ENCODE data around the gene RAB5IF. TPM values are rescaled to one million over a fixed set of nuclear protein-coding genes. Genes with fewer than 3 reads are reported as not detected.

RAB5IF gene
- polyA plus RNA-seq, 1 experiment = 151 TPM

GRCh38 chr20:36593347-36593929 lies 12.1 kb upstream of the RAB5IF start:
- no peak for TF ChIP-seq CTCF (IDR thresholded peaks at IDR 0.05; ENCODE audit: low read depth, low read length)
- Histone ChIP-seq H3K9me3 (ENCODE audit: control insufficient read depth, insufficient read depth, low read length) (peaks cover 3% of the 10 kb centered on the region; the same call in 1 of the 2 replicates), H3K4me3 (ENCODE audit: low read depth, low read length) (no peak overlapping the region), H3K27ac (ENCODE audit: low read depth, low read length) (no peak overlapping the region), H3K27me3 (ENCODE audit: control insufficient read depth, insufficient read depth, low read length) (no peaks in the 10 kb centered on the region)
- no peak for DNase-seq (ENCODE audit: low read depth, low spot score)
- POLR2A ChIA-PET = no interaction called here
- CTCF ChIA-PET = interaction anchor here (0.8 to 2.4 kb wide), 2 partner anchors 12 kb away, joined by 3 to 27 read pairs; partner anchors contain the start of gene RAB5IF

- Histone ChIP-seq H3K4me3 (ENCODE audit: low read depth, low read length) (no peak overlapping the region), H3K9me3 (ENCODE audit: control insufficient read depth, insufficient read depth, low read length) (no peaks in the 10 kb centered on the region), H3K27ac (ENCODE audit: low read depth, low read length) (no peak overlapping the region), H3K27me3 (ENCODE audit: control insufficient read depth, insufficient read depth, low read length) (peaks cover 2% of the 10 kb centered on the region)
- TF ChIP-seq CTCF (IDR thresholded peaks at IDR 0.05; ENCODE audit: low read depth, low read length) = no peak
- CTCF ChIA-PET = interaction anchor here (0.9 kb wide), 1 partner anchor 8 kb away, joined by 5 read pairs; no protein-coding TSS in a partner anchor
- POLR2A ChIA-PET = interaction anchor here (0.6 to 0.7 kb wide), 2 partner anchors 44 to 57 kb away, joined by 3 to 5 read pairs; no protein-coding TSS in a partner anchor
- no peak for DNase-seq (ENCODE audit: low read depth, low spot score)
Observed at GRCh38 chr20:36599912-36600345, 5.7 kb upstream of the RAB5IF start.

GRCh38 chr20:36601540-36601939 lies 4.0 kb upstream of the RAB5IF start:
- DNase-seq (ENCODE audit: low read depth, low spot score) = no peak
- no peak for TF ChIP-seq CTCF (IDR thresholded peaks at IDR 0.05; ENCODE audit: low read depth, low read length)
- CTCF ChIA-PET = no interaction called here
- POLR2A ChIA-PET = interaction anchor here (0.6 kb wide), 1 partner anchor 211 kb away, joined by 3 read pairs; no protein-coding TSS in a partner anchor
- Histone ChIP-seq H3K4me3 (ENCODE audit: low read depth, low read length) (no peak overlapping the region), H3K27me3 (ENCODE audit: control insufficient read depth, insufficient read depth, low read length) (peaks cover 2% of the 10 kb centered on the region), H3K9me3 (ENCODE audit: control insufficient read depth, insufficient read depth, low read length) (peaks cover 4% of the 10 kb centered on the region; the same call in 1 of the 2 replicates), H3K27ac (ENCODE audit: low read depth, low read length) (no peak overlapping the region)

- Histone ChIP-seq H3K9me3 (ENCODE audit: control insufficient read depth, insufficient read depth, low read length) (peaks cover 4% of the 10 kb centered on the region; the same call in 1 of the 2 replicates), H3K27ac (ENCODE audit: low read depth, low read length) (peak overlapping the region; percentile 32), H3K4me3 (ENCODE audit: low read depth, low read length) (peak overlapping the region; percentile 37), H3K27me3 (ENCODE audit: control insufficient read depth, insufficient read depth, low read length) (peaks cover 2% of the 10 kb centered on the region)
- CTCF ChIA-PET = interaction anchor here (1.0 to 2.7 kb wide), 14 partner anchors 10 to 402 kb away, joined by 3 to 27 read pairs (median 6); no protein-coding TSS in a partner anchor
- POLR2A ChIA-PET = interaction anchor here (0.7 to 1.6 kb wide), 7 partner anchors 9 to 150 kb away, joined by 3 to 10 read pairs (median 4); no protein-coding TSS in a partner anchor
- DNase-seq (ENCODE audit: low read depth, low spot score) = no peak
- no peak for TF ChIP-seq CTCF (IDR thresholded peaks at IDR 0.05; ENCODE audit: low read depth, low read length)
Observed at GRCh38 chr20:36604952-36605398, 604 bp upstream of the RAB5IF start.
